Measurements from ENCODE around the gene CYB5R3. TPM values are rescaled to one million over a fixed set of nuclear protein-coding genes. Genes with fewer than 3 reads are reported as not detected.

The CYB5R3 gene
- total RNA-seq, 1 donor from 2014 or later: 99.0 TPM

DNA sequence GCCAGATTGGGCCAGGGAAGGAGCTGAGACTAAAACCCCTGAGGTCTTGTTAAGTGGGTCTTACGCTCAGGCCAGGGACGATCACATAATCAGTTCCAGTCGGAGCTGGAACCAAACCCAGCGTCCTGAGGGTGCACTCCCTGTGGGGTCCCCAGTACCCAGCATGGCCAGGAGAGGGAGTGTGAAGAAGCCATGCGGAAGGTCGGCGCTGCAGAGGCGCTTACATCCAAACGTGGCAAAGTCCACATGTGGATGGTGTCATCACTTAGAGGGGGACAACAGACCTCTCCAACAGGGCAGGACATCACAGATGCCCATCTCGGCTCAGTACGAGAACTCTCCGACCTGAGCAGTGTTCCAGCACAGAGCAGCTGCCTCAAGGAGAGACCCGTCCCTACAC, 17.1 kb downstream of the CYB5R3 start:
- H3K27ac Mint-ChIP-seq: no peak overlapping the region
- no peaks in the 10 kb centered on the region for H3K27me3 Mint-ChIP-seq (ENCODE audit: low read depth)
- H3K9me3 Mint-ChIP-seq: no peaks in the 10 kb centered on the region
- TF ChIP-seq CTCF (IDR thresholded peaks at IDR 0.05; ENCODE audit: unreplicated experiment): no peak
- DNase-seq (ENCODE audit: low spot score in 2 of 2, unreplicated experiment in 2 of 2): no peak
- no peaks in the 10 kb centered on the region for H3K4me1 Mint-ChIP-seq
- H3K36me3 Mint-ChIP-seq: peaks cover 20% of the 10 kb centered on the region
- H3K4me3 Mint-ChIP-seq: no peak overlapping the region

DNA sequence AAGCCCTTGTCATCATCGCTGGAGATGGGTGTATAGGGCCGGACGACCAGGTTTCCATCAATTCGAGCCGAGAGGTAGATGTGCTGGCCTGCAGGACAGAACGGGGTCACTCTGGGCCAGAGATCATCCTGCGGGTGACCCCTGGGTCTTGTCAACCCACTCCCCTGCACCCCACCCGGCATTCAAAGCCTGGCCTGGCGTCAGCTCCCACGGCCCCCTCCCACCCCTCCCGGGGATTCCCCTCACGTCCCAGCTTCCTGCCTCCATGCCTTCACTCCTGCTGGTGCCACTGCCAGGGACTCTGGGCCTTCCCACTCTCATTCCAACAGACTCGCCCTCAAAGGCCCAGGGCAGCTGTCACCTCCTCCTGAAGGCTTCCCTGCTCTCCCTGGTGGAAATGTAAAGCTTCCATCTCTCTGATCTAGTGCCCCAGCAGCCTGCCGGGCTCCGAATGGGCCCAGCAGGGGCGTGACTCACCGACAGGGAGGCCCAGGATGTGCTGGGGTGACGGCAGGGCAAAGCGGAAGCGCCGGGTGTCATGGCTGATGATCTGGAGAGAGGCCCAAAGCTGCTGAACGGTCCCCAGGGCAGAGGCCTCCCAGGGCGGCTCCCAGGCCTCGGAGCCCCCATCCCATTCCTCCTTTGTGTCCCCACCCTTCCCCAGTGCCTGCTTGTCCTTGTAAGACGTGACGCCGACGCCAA, 18.1 kb downstream of the CYB5R3 start:
- Mint-ChIP-seq H3K27ac (no peak overlapping the region), H3K27me3 (ENCODE audit: low read depth) (no peaks in the 10 kb centered on the region), H3K36me3 (peaks cover 22% of the 10 kb centered on the region), H3K4me3 (no peak overlapping the region), H3K9me3 (no peaks in the 10 kb centered on the region), H3K4me1 (no peaks in the 10 kb centered on the region)
- DNase-seq (ENCODE audit: low spot score in 2 of 2, unreplicated experiment in 2 of 2): no peak
- no peak for TF ChIP-seq CTCF (IDR thresholded peaks at IDR 0.05; ENCODE audit: unreplicated experiment)

- no peaks in the 10 kb centered on the region for H3K9me3 Mint-ChIP-seq
- peaks cover 21% of the 10 kb centered on the region for H3K36me3 Mint-ChIP-seq
- no peaks in the 10 kb centered on the region for H3K4me1 Mint-ChIP-seq
- no peak overlapping the region for H3K27ac Mint-ChIP-seq
- DNase-seq (ENCODE audit: low spot score in 2 of 2, unreplicated experiment in 2 of 2): no peak
- no peak for TF ChIP-seq CTCF (IDR thresholded peaks at IDR 0.05; ENCODE audit: unreplicated experiment)
- no peaks in the 10 kb centered on the region for H3K27me3 Mint-ChIP-seq (ENCODE audit: low read depth)
- H3K4me3 Mint-ChIP-seq: no peak overlapping the region
Observed at GRCh38 chr22:42630211-42630610, 19.0 kb downstream of the CYB5R3 start.

GRCh38 chr22:42627981-42628380, 21.2 kb downstream of the CYB5R3 start:
- Mint-ChIP-seq H3K4me1 (no peaks in the 10 kb centered on the region), H3K27ac (no peak overlapping the region), H3K4me3 (no peak overlapping the region), H3K27me3 (ENCODE audit: low read depth) (no peaks in the 10 kb centered on the region), H3K9me3 (no peaks in the 10 kb centered on the region), H3K36me3 (peaks cover 21% of the 10 kb centered on the region)
- DNase-seq (ENCODE audit: low spot score in 2 of 2, unreplicated experiment in 2 of 2): no peak
- no peak for TF ChIP-seq CTCF (IDR thresholded peaks at IDR 0.05; ENCODE audit: unreplicated experiment)

DNA sequence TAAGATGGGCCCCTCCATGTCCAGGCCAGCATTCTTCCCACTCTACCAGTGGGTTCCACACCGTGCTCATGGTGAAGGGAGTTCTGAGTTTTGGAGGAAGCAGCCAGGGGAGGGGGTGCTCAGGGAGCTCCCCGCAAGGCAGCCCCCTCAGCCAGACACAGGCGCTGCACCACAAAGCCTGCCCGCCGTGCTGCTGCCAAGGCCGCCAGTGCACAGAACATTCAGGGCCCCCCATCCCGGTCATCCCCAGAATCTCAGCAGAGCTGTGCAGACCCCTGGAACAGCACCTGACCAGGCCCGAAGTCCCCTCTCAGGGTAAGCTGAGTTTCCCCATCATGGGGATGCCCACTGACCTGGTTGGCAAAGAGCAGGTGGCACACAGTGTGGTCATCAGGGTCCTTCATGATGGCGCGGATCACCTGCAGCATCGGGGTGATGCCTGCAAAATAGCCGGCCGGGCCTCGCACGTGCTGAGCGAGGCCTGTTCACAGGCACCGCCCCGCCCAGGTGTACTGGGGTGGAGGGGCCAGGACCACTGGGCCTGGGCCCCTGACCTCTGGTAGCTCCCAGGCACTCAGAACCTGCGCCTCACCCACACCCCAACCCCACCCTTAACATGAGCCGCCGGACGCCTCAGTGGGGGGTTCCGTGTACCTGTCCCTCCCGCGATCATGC, 22.1 kb downstream of the CYB5R3 start:
- H3K4me3 Mint-ChIP-seq: no peak overlapping the region
- no peak for TF ChIP-seq CTCF (IDR thresholded peaks at IDR 0.05; ENCODE audit: unreplicated experiment)
- no peaks in the 10 kb centered on the region for H3K9me3 Mint-ChIP-seq
- no peak overlapping the region for H3K27ac Mint-ChIP-seq
- no peaks in the 10 kb centered on the region for H3K4me1 Mint-ChIP-seq
- peaks cover 19% of the 10 kb centered on the region for H3K36me3 Mint-ChIP-seq
- H3K27me3 Mint-ChIP-seq (ENCODE audit: low read depth): no peaks in the 10 kb centered on the region
- no peak for DNase-seq (ENCODE audit: low spot score in 2 of 2, unreplicated experiment in 2 of 2)
